ENCODE data around the gene C11orf68.

DNA sequence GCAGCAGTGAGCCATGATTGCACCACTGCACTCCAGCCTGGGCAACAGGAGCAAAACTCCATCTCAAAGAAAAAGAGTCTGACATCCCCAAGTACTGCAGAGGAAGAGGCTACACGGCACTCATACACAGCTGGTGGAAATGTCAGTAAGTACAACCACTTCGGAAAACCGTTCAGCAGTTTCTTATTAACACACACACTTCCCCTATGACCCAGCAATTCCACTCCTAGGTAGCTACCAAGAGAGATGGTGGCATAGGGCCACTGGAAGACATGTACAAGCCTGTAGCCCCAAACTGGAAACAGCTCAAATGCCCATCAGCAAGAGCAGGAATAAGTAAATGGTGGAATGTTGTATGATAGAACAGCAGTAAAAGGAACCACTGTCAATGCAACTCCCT lies 3.7 kb upstream of the C11orf68 start:
- TF ChIP-seq, protein P1, sequence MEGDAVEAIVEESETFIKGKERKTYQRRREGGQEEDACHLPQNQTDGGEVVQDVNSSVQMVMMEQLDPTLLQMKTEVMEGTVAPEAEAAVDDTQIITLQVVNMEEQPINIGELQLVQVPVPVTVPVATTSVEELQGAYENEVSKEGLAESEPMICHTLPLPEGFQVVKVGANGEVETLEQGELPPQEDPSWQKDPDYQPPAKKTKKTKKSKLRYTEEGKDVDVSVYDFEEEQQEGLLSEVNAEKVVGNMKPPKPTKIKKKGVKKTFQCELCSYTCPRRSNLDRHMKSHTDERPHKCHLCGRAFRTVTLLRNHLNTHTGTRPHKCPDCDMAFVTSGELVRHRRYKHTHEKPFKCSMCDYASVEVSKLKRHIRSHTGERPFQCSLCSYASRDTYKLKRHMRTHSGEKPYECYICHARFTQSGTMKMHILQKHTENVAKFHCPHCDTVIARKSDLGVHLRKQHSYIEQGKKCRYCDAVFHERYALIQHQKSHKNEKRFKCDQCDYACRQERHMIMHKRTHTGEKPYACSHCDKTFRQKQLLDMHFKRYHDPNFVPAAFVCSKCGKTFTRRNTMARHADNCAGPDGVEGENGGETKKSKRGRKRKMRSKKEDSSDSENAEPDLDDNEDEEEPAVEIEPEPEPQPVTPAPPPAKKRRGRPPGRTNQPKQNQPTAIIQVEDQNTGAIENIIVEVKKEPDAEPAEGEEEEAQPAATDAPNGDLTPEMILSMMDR (IDR thresholded peaks at IDR 0.05), result no peak
- no peak for TF ChIP-seq POLR2A (IDR thresholded peaks at IDR 0.05)

All from thyroid gland (tissue), 4 donors.